ENCODE data around the gene TBP.
"Not testable (repeated sequence)": the region's sequence is repeated elsewhere in the genome, so short reads cannot be mapped to it uniquely, and the experiment has no call there.

Gene TBP

DNA sequence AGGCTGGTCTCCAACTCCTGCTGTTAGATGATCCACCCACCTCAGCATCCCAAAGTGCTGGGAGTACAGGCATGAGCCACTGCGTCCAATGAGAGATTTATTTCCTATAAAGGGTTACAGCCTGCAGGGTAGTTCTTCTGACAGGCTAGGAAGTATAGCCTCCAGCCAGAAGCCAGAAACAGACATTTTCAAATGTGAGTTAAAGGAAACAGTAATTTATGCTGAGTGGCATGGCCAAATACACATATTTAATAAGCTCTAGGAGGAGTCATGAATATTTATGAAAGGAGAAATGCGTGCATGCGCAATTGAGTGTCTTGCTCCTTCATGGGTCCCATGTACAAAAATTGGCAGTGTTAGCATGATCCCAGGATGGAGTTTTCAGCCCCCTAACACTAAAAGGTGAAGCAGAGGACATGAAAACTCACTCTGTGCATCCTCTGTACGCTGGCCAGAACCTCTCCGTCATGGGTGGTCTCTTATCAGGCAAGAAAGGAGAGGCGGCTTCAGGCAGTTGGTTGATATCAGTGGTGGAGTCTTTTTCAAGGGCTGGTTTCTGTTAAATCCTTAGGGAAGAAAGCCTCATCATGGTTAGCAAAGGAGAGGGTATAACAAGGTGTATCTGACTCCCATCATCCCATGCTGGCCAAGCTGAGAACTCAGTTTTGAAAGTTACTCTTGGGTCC lies 51.5 kb downstream of the TBP start:
- Histone ChIP-seq H3K4me3 (no peak overlapping the region), H3K27ac (no peak overlapping the region)
- no peak for TF ChIP-seq CTCF (IDR thresholded peaks at IDR 0.05)
- DNase-seq (ENCODE audit: low spot score) = no peak

DNA sequence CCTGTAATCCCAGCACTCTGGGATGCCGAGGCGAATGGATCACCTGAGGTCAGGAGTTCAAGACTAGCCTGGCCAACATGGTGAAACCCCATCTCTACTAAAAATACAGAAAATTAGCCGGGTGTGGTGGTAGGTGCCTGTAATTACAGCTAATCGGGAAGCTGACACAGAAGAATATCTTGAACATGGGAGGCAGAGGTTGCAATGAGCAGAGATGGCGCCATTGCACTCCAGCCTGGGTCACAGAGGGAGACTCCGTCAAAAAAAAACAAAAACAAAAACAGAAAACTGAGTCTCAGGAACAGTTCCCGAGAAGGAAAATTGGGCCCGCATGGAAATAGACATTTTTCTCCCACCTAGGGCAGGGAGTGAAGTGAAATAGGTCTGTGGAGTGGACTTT lies 55.1 kb downstream of the TBP start:
- not testable (repeated sequence) for H3K27ac ChIP-seq; H3K4me3 ChIP-seq; DNase-seq (ENCODE audit: low spot score)

GRCh38 chr6:170612256-170612804 lies 58.2 kb downstream of the TBP start:
- not testable (repeated sequence) for H3K4me3 ChIP-seq; DNase-seq (ENCODE audit: low spot score); H3K27ac ChIP-seq

DNA sequence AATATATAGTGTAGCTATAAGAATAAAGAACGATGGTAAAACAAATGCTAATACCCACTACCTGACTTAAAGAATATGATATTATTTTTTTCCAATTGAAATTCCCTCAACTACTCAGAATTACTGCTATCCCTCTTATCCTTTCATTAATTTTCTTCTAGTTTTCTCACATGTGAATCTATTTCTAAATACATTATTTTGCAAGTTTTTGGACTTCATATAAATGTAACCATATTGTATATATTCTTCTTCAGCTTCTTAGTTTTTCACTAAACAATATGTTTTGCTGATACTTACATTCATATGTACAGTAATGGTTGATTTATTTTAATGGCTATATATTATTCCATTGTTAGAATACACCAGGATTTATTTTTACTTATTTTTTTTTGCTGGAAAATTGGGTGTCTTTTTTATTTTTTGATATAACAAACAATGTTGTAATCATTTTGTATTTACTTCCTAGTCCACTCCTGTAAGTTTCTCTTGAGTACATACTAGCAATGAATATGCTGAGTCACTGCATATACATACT lies 61.9 kb downstream of the TBP start:
- H3K4me3 ChIP-seq; H3K27ac ChIP-seq; DNase-seq (ENCODE audit: low spot score): not testable (repeated sequence)

Data from coronary artery (tissue), 2 donors.